HUDEP-2 (cell line): ENCODE results near the gene GLI3.

Experiments used
- DNase-seq, 76 experiments: peaks; one replicate each; lab custom pipeline; 2025; ENCODE audit not compliant: unreplicated experiment in 76 of 76; lab: John Stamatoyannopoulos, UW

The GLI3 gene

DNA sequence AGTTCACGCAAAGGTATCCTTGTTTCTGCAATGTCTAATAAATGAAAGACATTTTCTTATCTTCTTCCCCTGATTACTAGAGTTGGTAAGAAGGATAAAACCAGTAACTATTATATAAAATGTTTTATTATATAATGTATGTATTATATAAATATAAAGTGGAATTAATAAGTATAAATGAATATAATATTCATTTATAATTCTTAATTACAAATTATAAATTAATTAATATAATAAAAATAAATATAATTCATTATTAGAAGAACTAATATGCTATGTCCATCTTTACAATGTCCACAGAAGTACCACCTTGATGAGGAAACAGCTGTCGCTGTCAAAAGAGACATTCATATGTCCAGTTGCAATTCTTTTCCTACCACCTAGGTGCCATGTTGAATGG is 177.7 kb downstream of the GLI3 start:
- DNase-seq = no peak

DNA sequence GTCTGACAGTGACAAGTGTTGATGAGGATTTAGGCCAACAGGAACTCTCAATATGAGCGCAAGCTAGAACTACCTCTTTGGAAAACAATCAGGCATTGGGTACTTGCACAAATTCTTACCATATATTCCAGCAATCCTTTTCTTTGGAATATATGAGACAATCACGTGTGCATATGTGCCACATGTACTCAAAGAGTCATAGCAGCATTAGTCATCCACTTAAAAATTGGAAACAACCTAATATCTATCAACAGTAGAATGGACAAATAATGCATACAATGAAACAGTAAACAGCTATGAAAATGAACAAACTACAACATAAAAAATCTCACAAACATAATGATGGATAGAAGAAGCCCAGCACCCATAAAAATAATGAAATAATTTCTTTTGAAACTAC is 179.7 kb downstream of the GLI3 start:
- DNase-seq = no peak

DNA sequence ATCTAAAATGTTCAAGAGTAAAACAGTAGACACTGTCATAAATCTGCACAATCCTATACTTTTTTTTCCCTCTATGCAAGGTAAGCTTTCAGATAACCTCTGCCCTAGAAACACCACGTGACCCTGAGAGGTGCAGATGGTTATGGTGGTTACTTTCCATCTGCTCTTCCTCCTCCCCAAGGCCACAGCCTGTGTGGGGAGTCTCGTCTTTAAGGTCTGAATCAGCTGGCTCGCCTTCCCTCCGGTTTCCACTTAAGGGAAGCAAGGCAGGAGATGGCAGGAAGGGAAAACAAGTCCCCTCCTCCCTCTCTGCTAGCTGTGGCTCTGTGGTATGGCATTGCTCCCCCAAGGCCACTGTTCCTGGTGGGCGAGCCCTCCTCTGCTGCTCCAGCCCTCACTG is 181.8 kb downstream of the GLI3 start:
- no peak for DNase-seq

DNA sequence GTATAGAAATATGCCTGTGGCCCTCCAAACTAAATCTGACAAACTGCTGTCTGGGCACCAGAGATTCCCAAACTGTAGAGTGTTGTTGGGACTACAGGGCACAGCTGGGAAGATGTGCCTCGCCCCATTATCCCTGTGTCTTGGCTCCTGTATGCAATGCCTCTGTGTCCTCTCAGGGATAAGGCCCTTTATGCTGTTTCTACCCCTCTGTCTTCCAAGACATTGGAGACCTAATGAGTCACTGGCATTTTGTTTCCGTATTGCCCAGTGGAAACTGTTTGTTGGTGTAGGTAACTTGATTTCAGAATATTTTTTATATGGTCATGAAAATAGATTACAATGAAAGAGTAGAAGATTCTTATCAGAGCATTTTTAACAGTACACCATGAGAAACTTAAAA is 183.2 kb downstream of the GLI3 start:
- DNase-seq = no peak

DNA sequence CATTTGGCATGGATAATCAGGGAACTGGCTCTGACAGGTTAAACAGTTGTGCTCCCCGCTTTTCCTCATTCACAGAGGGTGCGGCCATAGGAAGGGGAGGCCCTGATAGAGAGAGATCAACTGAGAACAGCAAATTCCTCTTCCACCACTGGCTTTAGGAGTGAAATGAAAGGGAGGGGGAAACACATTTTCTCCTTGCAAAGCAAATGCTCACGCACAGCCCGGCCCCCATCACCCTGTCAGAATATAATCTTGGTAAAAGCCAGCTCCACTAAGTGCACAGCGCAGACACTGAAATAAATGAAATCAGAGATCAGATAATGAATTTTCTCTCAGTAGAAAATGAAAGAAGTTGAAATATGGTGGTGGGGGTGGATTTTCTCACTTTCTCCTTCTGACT is 187.2 kb downstream of the GLI3 start:
- DNase-seq = no peak

DNA sequence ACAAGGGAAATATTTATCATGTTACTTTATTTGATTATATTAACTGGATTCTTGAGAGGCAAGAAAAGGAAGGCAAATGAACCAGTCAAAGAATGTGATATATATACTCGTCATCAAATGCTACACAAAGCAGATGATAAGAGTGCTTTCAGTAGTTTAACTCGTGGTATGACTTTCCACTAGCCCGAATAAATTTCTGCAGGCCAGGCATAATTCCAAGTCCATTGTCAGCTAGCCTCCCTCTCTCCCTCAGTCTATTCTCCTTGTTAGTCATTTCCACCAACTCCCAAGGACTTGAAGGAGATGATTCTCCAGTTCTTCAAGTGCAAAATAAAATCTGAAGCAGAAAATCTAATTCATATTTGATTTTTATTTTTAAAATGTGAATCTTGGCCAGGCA is 190.5 kb downstream of the GLI3 start:
- no peak for DNase-seq

DNA sequence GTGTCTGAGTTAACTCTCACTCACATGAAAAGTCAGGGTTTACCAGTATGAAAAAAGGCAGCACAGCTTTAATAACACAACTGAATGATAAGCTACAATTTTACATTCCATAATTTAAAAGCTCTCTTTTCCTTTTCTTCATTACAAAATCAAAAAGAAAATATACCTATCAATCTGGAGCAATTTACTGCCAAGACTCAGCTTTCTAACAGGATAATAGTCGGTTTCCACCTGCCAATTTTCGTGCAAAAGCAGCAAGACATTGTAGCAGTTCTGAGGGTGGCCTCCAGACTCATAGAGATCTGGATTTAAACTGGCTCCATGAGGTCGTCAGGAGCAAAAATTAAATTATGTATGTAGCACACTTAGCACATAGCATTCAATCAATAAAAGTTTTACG is 191.0 kb downstream of the GLI3 start:
- DNase-seq = no peak

DNA sequence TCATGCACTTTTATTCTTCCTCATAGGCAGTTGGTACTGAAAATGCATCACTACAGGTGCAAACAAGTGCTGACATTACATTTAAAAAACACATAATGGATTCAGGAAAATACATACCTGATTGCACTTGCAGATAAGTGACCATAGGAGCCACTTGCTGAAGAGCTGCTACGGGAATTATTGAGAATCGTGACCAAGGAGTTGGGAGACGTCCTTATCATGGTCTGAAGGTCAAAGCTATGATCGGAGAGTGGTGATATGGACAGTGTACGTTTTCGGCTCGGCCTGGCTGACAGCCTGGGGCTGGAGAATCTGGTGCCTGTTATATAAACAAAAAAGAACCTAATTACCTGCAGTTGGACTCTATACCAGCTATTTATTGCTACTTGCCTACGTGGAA is 197.1 kb downstream of the GLI3 start:
- DNase-seq = no peak

DNA sequence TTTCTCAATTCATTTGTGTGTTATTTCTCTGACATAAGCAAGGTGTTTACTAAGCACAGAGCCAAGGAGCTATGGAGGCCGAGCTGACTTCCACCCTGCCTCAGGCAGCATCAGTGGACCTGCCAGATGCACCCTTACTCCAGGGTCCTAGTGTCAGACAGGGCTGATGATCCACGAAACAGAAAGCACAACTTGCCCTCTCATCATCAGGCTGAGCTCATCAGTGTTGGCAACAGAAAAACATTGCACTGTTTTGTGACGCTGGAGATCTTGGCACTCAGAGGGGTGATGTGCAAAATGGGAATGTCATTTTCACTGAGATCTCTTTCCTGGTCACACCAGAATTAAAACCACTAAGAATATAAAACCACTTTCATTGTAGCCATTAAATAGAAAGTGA is 201.8 kb downstream of the GLI3 start:
- no peak for DNase-seq

DNA sequence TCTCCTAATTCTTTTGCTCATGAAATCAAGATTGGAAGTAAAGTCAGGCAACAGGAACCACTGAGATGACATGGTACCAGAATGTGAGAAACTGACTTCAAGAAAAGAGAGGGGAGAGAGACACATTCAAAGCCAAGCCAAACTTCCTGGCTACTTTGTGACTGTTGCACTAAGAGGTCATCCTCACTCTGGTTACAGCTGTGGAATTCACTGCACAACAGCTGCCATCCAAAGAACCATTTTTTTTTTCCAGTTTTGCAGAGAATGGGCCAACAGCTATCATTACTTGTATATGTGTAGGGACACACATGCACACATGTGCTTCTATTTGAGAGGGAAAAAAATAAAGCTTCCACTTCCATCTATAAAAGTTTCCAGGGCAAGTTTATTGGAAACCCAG is 203.5 kb downstream of the GLI3 start:
- no peak for DNase-seq

DNA sequence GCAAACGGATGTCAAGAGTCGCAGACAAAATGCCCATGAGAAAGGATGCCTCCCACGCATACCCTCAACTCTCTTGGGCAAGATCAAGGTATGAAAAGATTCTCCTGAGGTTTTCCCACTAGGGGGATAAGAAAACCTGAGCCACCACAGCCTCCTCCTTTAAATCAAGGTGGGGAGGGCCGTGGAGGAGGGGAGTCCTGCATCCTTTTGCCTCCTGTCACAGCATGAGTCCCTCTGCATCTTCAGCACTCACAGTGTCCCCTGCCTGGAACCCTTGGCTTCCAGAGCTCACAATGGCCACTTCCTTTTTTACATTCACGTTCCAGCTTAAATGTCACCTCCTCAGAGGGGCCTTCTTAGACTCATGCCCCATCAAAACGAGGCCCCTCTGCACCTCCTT is 207.6 kb downstream of the GLI3 start:
- no peak for DNase-seq

DNA sequence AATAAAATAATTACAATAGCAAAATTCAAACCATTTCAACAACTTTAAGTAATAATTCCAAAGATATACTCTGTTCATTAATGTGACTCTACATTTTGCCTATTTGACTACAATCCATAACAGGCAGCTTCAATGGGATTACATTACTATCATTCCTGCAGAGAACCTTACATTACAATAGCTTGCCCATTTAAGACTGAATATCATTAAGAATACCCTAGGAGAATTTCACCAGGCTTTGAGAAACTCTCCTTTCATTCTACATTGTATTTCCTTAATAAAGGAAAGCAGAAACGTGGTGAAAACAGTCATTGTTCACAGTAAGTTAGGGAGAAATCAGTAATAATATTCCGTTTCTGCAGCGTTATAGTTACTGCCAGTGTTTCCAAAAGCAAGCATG is 209.5 kb downstream of the GLI3 start:
- no peak for DNase-seq

DNA sequence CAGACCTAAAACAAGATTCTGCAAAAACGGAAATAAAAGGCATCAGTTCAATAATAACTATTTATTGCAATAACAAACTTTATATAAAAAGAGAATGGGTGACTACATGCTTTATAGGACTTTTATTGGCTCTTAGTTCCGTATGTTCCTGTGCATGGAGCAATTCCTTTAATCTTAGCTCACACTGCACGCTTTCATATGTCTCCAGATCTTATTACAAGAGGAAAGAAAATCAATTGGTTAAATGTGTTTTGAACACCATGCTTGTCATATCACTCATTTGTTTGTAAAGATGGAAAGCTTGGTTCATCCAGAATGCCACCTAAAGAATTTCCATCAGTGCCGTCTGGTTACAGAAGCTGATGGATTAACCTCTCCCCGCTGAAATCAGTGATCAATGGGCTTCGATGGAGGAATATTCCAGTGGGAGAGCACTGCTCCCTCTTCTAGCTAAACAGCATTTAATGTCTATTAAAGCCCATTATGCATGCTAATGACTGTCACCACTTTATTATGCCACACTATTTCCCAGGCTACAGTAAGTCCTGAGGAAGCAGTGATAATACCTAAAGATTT is 210.3 kb downstream of the GLI3 start:
- DNase-seq = no peak

DNA sequence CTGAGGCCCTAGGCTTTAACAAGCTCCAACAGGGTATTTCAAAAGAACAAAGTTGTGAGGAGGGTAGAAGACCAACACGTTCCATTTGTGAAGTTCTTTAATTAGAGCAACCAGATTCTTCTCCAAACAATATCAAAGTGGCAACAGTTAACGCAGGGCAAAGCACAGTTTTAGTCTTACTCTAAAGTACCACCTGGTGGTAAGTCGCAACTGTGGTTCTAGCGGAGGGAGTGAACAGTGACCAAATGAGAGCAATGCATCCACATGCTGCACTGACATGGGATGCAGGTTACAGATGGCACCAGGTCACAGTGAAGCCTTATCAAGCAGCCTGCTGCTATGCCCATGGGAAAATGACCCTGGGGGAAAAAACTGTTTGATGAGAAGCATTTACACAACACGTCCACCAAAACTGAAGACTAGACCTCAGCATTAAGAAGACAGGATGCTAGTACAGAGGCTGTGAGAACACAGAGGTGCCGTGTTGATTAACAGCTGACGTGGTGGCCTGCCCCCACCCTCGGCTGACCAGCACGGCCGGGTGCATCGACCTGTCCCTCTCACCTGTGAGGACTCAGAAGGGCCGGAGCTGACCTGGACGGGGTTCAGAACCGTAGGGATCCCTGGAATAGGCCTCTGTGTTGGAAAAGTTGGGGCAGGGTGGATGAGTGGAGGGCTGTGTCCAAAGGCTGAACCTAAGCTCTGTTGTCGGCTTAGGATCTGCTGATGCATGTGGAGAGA is 211.2 kb downstream of the GLI3 start:
- DNase-seq = peak in 1 of 76 experiments; percentile 7

DNA sequence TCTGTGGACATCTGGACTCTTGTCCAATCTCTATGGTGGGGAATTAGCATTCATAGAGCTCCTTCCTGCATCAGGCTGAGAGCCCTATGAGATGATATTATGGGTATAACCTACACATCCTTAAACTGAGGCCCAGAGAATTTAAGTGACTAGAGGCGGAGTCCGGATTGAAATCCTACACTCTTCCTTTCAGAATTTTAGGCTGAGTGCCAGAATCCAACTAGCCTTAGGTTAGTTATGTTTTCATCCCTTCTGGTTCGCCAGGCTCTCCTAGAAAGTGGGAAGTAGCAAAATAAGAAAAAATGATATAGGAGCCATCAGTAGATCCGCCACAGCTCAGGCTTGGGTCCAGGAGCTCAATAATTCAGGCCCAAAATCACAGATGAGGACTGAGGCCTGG is 212.5 kb downstream of the GLI3 start:
- DNase-seq = no peak

DNA sequence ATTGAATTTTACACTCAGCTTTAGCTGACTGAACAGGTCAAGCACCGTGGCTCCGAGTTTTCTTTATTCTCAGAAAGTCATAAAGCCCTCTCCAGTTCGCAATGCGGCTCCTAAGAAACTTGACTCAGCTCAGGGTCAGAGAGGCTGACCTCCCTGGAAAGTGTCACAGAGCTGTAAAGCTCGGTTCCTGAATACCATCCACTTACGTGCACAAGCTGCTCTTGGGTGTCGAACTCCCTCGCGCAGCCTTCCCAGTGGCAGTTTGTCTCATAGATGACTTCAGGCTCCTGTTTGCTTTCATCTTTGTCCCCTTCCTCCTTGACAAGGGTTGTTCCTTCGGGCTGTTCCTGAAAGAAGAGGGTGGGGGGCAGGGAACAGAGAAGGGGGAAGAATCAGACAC is 213.7 kb downstream of the GLI3 start:
- DNase-seq = no peak

DNA sequence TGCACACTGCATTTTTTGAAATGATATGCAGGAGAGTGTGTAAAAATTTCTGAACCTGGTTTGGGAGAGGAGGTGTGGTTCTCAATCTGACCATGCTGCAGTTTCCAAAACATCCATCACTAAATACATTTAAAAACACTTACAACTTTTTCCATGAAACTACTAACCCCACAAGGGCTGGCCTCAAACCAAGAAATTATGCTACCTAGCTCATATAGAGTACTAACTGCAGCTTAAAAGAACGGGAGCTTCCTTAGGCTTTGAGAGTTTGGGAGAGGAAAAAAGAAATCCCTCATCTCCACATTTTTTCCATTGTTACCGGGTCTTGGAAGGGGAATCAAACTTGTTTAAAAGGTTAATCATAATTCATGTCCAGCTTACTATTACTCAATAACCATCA is 214.2 kb downstream of the GLI3 start:
- DNase-seq = no peak

DNA sequence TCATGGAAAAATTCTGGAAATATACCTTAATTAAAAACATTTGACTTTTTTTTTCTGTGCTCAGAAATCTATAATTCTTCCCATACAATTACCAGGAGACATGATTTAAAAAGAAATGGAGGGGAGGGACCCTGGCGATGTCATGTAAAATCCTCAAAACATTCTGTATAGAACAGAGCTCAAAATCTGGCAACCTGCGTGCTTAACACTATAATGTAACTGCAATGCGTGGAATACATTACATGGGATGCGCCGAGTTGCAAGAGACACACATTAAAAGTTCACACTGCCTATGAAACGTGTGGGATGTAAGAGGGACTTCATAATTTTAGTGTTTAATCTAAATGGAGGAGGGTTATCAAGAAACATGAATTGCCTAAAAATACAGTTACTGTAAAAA is 215.0 kb downstream of the GLI3 start:
- DNase-seq = no peak

DNA sequence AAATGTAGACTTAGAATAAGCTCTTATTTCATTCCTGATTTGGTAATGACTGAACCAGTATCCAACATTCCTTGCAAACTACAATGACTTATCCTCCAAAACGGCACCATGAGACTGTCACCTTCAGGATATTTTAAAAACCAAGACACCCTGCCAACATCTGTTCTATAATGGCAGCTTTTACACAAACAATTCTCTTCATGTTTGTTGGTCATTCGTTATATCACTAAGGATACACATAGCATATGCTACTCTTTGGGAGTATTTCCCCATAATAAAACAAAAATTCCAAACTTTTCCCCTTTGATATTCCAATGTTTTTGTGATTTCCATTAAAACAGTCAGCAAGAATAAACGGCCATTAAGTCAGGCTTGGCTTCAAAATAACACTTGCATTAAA is 215.4 kb downstream of the GLI3 start:
- DNase-seq = no peak

DNA sequence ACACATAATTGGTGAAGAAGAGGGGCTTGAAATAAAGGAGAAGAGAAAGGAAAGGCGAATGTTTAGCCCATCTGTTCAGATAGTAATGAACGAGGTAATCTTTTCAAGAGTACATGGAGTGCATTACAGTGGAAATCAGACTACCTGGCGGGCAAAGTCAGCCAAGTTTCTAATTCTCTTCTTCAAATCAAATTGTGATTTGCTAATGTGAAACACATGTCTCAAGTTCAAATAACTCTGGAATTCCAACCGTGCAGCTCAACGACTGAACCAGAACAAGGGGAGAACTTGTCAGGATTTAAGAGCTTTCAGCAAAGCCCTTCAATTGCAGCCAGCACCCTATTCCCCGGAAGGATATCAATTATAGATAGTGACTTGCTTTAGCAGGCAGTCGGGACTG is 216.9 kb downstream of the GLI3 start:
- no peak for DNase-seq

DNA sequence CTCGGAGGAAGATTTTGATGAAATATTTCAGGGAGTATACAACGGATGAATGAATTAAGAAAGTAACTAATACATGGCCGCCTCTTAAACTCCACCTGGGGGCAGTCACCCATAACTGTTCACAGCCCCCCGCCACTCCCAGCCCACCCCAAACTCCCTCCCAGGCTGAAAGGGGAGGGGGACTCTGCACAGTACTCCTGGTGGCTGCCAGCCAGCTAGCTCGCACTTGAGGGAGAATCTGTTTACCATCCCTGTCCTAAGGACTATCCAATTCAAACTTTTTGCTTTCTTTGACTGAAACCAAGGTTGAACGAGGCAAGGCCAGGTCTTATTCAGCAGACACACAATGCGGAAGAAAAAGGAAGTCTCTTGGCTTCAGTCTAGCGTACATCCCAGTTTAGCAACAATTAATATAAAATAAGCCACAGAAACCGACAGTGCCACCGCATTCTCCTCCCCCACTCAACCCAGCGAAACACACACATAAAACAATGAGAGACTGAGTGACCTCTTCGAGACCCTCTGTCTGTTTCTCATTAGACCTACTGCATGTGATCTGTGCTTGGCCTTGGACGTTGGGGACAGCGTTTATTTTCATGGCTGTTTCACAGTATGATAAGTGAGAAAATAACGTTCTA is 219.5 kb downstream of the GLI3 start:
- no peak for DNase-seq

DNA sequence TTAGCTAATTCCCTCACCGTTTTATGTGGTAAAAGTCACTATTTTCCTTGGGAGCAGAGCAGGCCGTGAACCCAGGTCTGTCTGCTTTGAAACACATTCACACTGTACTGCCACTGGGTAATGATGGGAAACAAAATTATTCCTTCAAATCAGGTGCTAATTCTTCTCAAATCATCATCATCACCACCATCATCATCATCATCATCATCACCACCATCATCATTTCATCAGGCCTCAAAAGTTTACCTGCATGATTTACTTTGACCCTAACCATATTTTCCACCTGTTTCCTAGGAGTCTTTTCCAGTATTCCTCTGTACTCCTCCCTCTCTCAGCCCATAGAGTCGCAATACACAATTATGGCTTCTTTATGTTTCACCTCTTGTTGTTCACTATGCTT is 220.5 kb downstream of the GLI3 start:
- DNase-seq = no peak
